Activated naive CD8-positive, alpha-beta T cell treated with anti-CD3 and anti-CD28 coated beads, Interleukin-2, amount 50 U/mL, for 16 hours (primary cell): ENCODE data around the gene RAPGEF6.
"Not testable (repeated sequence)": the region's sequence is repeated elsewhere in the genome, so short reads cannot be mapped to it uniquely, and the experiment has no call there.

Source experiments
- DNase-seq: peaks from one replicate; pipeline ENCODE4 v3.0.0-alpha.2; 2020; ENCODE audit warnings: low read depth, low spot score

RAPGEF6 gene

GRCh38 chr5:131386779-131387178 lies 248.2 kb downstream of the RAPGEF6 start:
- no peak for DNase-seq

GRCh38 chr5:131386124-131386523 lies 248.9 kb downstream of the RAPGEF6 start:
- no peak for DNase-seq

GRCh38 chr5:131384616-131385214 lies 250.3 kb downstream of the RAPGEF6 start:
- no peak for DNase-seq

- DNase-seq = no peak
Measured at GRCh38 chr5:131384173-131384572, 250.9 kb downstream of the RAPGEF6 start.

- DNase-seq = no peak
Measured at GRCh38 chr5:131382407-131383395, 252.3 kb downstream of the RAPGEF6 start.

GRCh38 chr5:131381777-131382176 lies 253.3 kb downstream of the RAPGEF6 start:
- no peak for DNase-seq

- no peak for DNase-seq
Measured at GRCh38 chr5:131381021-131381420, 254.0 kb downstream of the RAPGEF6 start.

GRCh38 chr5:131380238-131380637 lies 254.8 kb downstream of the RAPGEF6 start:
- not testable (repeated sequence) for DNase-seq

- DNase-seq = peak; percentile 49
Measured at GRCh38 chr5:131379723-131380122, 255.3 kb downstream of the RAPGEF6 start.

GRCh38 chr5:131378721-131379541 lies 256.1 kb downstream of the RAPGEF6 start:
- no peak for DNase-seq

GRCh38 chr5:131377785-131378325 lies 257.2 kb downstream of the RAPGEF6 start:
- no peak for DNase-seq

GRCh38 chr5:131377346-131377745 lies 257.7 kb downstream of the RAPGEF6 start:
- DNase-seq = no peak

GRCh38 chr5:131375351-131375750 lies 259.7 kb downstream of the RAPGEF6 start:
- DNase-seq = no peak
